T follicular helper cell (primary cell): ENCODE measurements around the gene SLC46A3.
"Not testable (repeated sequence)": the region's sequence is repeated elsewhere in the genome, so short reads cannot be mapped to it uniquely, and the experiment has no call there.

ENCODE experiments used
- DNase-seq: peaks from one replicate; pipeline ENCODE4 v3.0.0-alpha.2; 2020; ENCODE audit warnings: low read depth
- total RNA-seq, 2 experiments: gene quantifications; one replicate each; lab custom pipeline; 2026; lab: John Stamatoyannopoulos, UW

SLC46A3 gene
- 7.8 to 27.4 reads per million in 2 experiments for total RNA-seq

- DNase-seq, result peak; percentile 95
Observed at GRCh38 chr13:28718543-28719226, at the start of gene SLC46A3. Gene SLC46A3 (minus strand): TSS chr13:28718970. CDS start chr13:28717998, 972 bp downstream.

GRCh38 chr13:28763887-28764286 is 45.1 kb upstream of the SLC46A3 start:
- DNase-seq, result no peak

GRCh38 chr13:28761586-28761985 is 42.8 kb upstream of the SLC46A3 start:
- no peak for DNase-seq

- no peak for DNase-seq
Observed at GRCh38 chr13:28755546-28755870, 36.7 kb upstream of the SLC46A3 start.

GRCh38 chr13:28754698-28755545 is 36.2 kb upstream of the SLC46A3 start:
- DNase-seq, result no peak

- DNase-seq, result no peak
Observed at GRCh38 chr13:28753946-28754345, 35.2 kb upstream of the SLC46A3 start.

- DNase-seq, result no peak
Observed at GRCh38 chr13:28753208-28753892, 34.6 kb upstream of the SLC46A3 start.

- DNase-seq, result no peak
Observed at GRCh38 chr13:28751175-28751960, 32.6 kb upstream of the SLC46A3 start.

GRCh38 chr13:28750187-28751045 is 31.6 kb upstream of the SLC46A3 start:
- no peak for DNase-seq

- no peak for DNase-seq
Observed at GRCh38 chr13:28747851-28748250, 29.1 kb upstream of the SLC46A3 start.

GRCh38 chr13:28746287-28746612 is 27.5 kb upstream of the SLC46A3 start:
- no peak for DNase-seq

- no peak for DNase-seq
Observed at GRCh38 chr13:28744656-28745055, 25.9 kb upstream of the SLC46A3 start.

- no peak for DNase-seq
Observed at GRCh38 chr13:28744091-28744536, 25.3 kb upstream of the SLC46A3 start.

- DNase-seq, result no peak
Observed at GRCh38 chr13:28743499-28744083, 24.8 kb upstream of the SLC46A3 start.

GRCh38 chr13:28743020-28743419 is 24.2 kb upstream of the SLC46A3 start:
- DNase-seq, result no peak

- DNase-seq, result not testable (repeated sequence)
Observed at GRCh38 chr13:28742445-28742844, 23.7 kb upstream of the SLC46A3 start.

- no peak for DNase-seq
Observed at GRCh38 chr13:28741084-28741491, 22.3 kb upstream of the SLC46A3 start.

GRCh38 chr13:28739376-28739775 is 20.6 kb upstream of the SLC46A3 start:
- DNase-seq, result no peak

GRCh38 chr13:28735481-28736029 is 16.8 kb upstream of the SLC46A3 start:
- DNase-seq, result no peak

- DNase-seq, result no peak
Observed at GRCh38 chr13:28734906-28735305, 16.1 kb upstream of the SLC46A3 start.
